ENCODE data around the gene ABHD2.

ABHD2 gene

GRCh38 chr15:89078851-89079810 is 9.1 kb upstream of the ABHD2 start:
- Histone ChIP-seq H3K4me1 (ENCODE audit: control insufficient read depth, low read length) (no peaks in the 10 kb centered on the region), H3F3A (ENCODE audit: control insufficient read depth, insufficient read depth) (no peaks in the 10 kb centered on the region), H3K27me3 (ENCODE audit: control insufficient read depth, low read length) (peaks cover 7% of the 10 kb centered on the region; the same call in 1 of the 2 replicates), H4K20me1 (ENCODE audit: control insufficient read depth, insufficient read depth, low read depth, low read length) (no peaks in the 10 kb centered on the region), H3K4me3 (ENCODE audit: low read length) (no peak overlapping the region), H3K4me2 (ENCODE audit: low read length) (no peak overlapping the region), H3K9me3 (ENCODE audit: control insufficient read depth, insufficient read depth, low read length) (no peaks in the 10 kb centered on the region), H3K36me3 (ENCODE audit: control insufficient read depth, low read length) (no peaks in the 10 kb centered on the region), H3K27ac (ENCODE audit: low read depth, low read length) (no peak overlapping the region), H3K9me2 (replicated peaks; ENCODE audit: control insufficient read depth, low read length) (no peaks in the 10 kb centered on the region), H3K79me2 (ENCODE audit: control insufficient read depth, low read length) (no peaks in the 10 kb centered on the region)
- TF ChIP-seq EZH2phosphoT487 (IDR thresholded peaks at IDR 0.05; ENCODE audit: borderline replicate concordance, low read length) (no peak), CTCF (IDR thresholded peaks at IDR 0.05; ENCODE audit: low read depth, low read length, poor library complexity, severe bottlenecking) (no peak)

GRCh38 chr15:89081878-89082277 is 6.4 kb upstream of the ABHD2 start:
- Histone ChIP-seq H3K4me2 (ENCODE audit: low read length) (no peak overlapping the region), H4K20me1 (ENCODE audit: control insufficient read depth, insufficient read depth, low read depth, low read length) (no peaks in the 10 kb centered on the region), H3K36me3 (ENCODE audit: control insufficient read depth, low read length) (no peaks in the 10 kb centered on the region), H3K79me2 (ENCODE audit: control insufficient read depth, low read length) (no peaks in the 10 kb centered on the region), H3K27me3 (ENCODE audit: control insufficient read depth, low read length) (peaks cover 7% of the 10 kb centered on the region; the same call in 1 of the 2 replicates), H3K27ac (ENCODE audit: low read depth, low read length) (no peak overlapping the region), H3K4me3 (ENCODE audit: low read length) (no peak overlapping the region), H3K9me3 (ENCODE audit: control insufficient read depth, insufficient read depth, low read length) (no peaks in the 10 kb centered on the region), H3K4me1 (ENCODE audit: control insufficient read depth, low read length) (no peaks in the 10 kb centered on the region), H3F3A (ENCODE audit: control insufficient read depth, insufficient read depth) (no peaks in the 10 kb centered on the region), H3K9me2 (replicated peaks; ENCODE audit: control insufficient read depth, low read length) (no peaks in the 10 kb centered on the region)
- TF ChIP-seq CTCF (IDR thresholded peaks at IDR 0.05; ENCODE audit: low read depth, low read length, poor library complexity, severe bottlenecking): no peak
- TF ChIP-seq EZH2phosphoT487 (IDR thresholded peaks at IDR 0.05; ENCODE audit: borderline replicate concordance, low read length): no peak

- Histone ChIP-seq H3K4me1 (ENCODE audit: control insufficient read depth, low read length) (peaks cover 7% of the 10 kb centered on the region), H4K20me1 (ENCODE audit: control insufficient read depth, insufficient read depth, low read depth, low read length) (no peaks in the 10 kb centered on the region), H3K36me3 (ENCODE audit: control insufficient read depth, low read length) (no peaks in the 10 kb centered on the region), H3F3A (ENCODE audit: control insufficient read depth, insufficient read depth) (no peaks in the 10 kb centered on the region), H3K79me2 (ENCODE audit: control insufficient read depth, low read length) (no peaks in the 10 kb centered on the region), H3K9me2 (replicated peaks; ENCODE audit: control insufficient read depth, low read length) (no peaks in the 10 kb centered on the region), H3K4me2 (ENCODE audit: low read length) (no peak overlapping the region), H3K4me3 (ENCODE audit: low read length) (no peak overlapping the region), H3K9me3 (ENCODE audit: control insufficient read depth, insufficient read depth, low read length) (no peaks in the 10 kb centered on the region), H3K27me3 (ENCODE audit: control insufficient read depth, low read length) (peaks cover 7% of the 10 kb centered on the region; the same call in 1 of the 2 replicates), H3K27ac (ENCODE audit: low read depth, low read length) (no peak overlapping the region)
- TF ChIP-seq CTCF (IDR thresholded peaks at IDR 0.05; ENCODE audit: low read depth, low read length, poor library complexity, severe bottlenecking) (no peak), EZH2phosphoT487 (IDR thresholded peaks at IDR 0.05; ENCODE audit: borderline replicate concordance, low read length) (no peak)
Observed at GRCh38 chr15:89083246-89083645, 5.0 kb upstream of the ABHD2 start.

All from DOHH2 (cell line).